Activated CD4-positive, CD25-positive, alpha-beta regulatory T cell treated with anti-CD3 and anti-CD28 coated beads, Interleukin-2, amount 50 U/mL, for 16 hours (primary cell): ENCODE measurements around the gene FYTTD1.

Source experiments
- DNase-seq: peaks from one replicate; pipeline ENCODE4 v3.0.0-alpha.2; 2020; ENCODE audit warnings: low read depth, low spot score

The FYTTD1 gene

GRCh38 chr3:197793247-197793646 is 43.6 kb downstream of the FYTTD1 start:
- DNase-seq = no peak

DNA sequence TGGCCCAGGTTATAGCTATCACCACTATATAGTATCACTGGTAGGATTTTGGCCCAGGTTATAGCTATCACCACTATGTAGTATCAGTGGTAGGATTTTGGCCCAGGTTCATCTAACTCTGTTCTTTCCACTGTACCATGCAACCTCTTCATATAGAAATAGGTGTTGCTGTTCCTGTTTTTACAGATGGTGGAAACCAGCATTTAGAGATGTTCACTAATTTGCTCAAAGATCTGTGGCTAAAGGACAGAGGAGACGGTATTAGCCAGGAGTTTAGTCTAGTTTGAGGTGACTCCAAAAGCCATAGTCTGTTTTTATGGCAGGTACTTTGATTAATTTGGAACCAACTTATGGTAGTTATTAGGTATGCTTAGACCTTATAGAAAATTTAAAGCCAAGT is 44.4 kb downstream of the FYTTD1 start:
- no peak for DNase-seq

DNA sequence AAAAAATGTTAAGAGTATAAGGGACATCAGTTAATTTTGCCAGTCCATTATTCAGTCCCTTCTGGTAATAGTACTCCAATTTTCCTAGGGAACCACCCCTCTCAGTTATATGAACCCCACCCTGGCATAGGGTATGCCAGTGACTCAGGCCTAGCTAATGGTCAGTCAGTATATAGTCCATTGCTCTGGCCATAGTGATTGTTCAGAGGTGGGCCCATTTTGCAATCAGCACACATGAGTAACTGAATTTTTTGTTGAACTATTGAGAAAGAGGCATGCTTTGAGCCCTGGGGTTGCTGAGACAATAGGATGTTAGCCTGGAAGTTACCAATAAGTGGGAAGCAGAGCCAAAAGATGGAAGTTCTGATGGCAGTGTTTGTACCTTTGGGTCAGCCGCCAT is 45.5 kb downstream of the FYTTD1 start:
- DNase-seq = no peak

- DNase-seq = no peak
These were observed 46.4 kb downstream of the FYTTD1 start for GRCh38 chr3:197796087-197796486.

DNA sequence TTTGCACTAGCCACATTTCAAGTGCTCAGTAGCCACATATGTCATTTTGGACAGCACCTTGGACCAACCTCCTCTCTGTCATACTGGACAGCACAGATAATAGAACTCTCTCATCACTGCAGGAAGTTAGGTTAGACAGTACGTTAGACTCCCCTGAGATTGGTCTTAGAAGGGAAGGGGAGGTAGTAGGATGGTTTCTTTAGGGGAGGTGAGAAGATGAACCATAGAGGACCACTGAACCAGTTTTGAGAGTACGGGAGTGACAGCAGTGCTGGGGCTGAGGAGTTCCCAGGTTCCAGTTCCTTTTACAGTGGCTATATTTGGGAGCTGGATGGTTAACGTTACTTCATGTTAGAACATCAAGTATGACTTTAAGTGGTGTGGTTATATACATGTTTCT is 49.2 kb downstream of the FYTTD1 start:
- no peak for DNase-seq

- no peak for DNase-seq
These were observed 50.7 kb downstream of the FYTTD1 start for GRCh38 chr3:197800379-197800778.

DNA sequence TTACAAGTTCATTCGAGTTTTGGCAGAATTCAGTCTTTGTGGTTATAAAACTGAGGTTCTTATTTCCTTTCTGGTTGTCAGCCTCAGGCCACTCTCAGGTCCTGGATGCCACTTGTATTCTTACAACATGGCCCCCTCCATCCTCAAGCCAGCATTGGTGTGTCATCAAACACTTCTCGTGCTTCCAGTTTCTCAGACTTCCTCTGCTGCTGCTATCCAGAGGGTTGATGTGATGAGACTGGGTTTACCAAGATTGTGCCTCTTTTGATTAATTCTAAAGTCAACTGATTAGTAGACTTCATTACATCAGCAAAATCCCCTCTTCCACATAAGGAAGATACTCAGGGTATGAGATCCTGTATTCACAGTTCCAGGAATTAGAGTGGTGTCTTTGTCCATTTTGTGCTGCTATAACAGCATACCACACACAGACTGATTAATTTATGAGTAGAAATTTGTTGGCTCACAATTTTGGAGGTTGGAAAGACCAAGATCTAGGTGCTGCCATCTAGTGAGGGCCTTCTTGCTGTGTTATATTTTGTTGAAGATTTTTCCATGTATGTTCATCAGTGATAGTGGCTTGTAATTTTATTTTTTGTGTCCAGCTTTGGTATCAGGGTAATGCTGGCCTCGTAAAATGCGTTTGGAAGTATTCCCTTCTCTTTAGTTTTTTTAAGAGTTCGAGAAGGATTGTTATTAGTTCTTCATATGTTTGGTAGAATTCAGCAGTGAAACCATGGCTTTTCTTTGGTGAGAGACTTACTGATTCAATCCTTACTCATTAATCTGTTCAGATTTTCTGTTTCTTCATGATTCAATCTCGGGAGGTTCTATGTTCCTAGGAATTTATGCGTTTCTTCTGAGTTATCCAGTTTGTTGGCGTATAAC is 52.5 kb downstream of the FYTTD1 start:
- no peak for DNase-seq

- DNase-seq = no peak
These were observed 53.2 kb downstream of the FYTTD1 start for GRCh38 chr3:197802779-197803459.

DNA sequence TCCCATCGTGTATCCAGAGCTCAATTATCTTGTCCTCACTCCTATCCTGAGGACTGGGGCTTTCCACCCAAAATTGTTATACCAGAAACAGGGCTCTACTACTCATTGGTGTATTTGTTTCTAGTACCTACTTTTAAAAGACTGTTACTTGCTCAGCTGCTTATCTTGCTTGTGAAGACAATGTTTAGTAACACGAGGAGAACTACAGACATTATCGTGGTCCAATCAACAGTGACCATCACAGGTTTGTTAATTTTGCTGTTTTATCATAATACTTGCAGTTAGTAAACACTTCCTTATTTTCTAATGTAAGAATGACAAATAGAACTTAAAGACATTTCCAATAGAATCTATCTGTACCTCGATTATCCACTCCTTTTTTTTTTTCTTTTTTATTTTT is 54.8 kb downstream of the FYTTD1 start:
- DNase-seq = no peak

- DNase-seq = no peak
These were observed 58.4 kb downstream of the FYTTD1 start for GRCh38 chr3:197807969-197808587.

DNA sequence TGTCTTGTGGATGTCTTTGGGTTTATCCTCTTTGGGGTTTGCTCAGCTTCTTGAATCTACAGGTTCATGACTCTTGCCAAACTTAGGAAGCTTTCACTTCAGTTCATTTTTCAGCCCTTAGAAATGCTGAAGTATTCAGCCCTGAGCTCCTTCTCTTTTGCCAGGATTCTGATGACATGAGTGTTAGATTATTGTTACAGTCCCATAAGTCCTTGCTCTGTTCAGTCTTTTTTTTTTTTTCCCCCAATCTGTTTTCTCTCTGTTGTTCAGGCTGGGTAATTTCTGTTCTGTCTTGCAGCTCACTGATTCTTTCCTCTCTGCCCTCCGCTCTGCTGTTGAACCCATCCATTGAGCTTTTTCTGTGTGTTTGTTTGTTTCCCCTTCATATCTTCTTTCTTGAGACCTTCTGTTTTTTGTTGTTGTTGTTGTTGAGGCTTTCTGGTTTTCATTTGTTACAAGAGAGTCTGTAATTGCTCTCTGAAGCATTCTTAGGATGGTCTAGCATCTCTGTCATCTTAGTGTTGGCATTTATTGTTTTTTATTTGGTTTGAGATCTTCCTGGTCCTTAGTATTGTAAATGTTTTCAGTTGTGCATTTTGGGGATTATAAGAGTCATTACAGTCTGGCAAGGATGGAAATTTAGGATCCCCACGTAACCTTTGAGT is 59.8 kb downstream of the FYTTD1 start:
- DNase-seq = no peak

- no peak for DNase-seq
These were observed 61.2 kb downstream of the FYTTD1 start for GRCh38 chr3:197810901-197811300.

DNA sequence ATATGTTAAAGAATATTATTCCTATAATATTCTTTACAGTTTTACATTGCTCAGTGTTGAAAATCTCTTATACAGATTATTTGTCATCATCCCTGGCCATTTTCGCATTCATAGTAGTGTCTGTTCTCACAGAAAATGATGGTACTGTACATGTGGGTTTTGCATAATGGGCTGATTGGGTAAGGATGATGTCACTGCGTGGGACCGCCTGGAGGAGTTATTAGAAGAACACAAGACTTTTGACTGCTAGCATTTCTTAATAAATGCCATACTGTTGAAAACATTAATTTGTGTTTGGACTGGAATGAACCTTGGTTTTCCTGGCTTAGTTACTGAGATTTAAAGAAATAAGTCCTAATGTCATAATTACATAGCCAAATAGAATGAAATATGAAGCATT is 61.7 kb downstream of the FYTTD1 start:
- DNase-seq = no peak

- no peak for DNase-seq
These were observed 64.7 kb downstream of the FYTTD1 start for GRCh38 chr3:197814372-197814771.

DNA sequence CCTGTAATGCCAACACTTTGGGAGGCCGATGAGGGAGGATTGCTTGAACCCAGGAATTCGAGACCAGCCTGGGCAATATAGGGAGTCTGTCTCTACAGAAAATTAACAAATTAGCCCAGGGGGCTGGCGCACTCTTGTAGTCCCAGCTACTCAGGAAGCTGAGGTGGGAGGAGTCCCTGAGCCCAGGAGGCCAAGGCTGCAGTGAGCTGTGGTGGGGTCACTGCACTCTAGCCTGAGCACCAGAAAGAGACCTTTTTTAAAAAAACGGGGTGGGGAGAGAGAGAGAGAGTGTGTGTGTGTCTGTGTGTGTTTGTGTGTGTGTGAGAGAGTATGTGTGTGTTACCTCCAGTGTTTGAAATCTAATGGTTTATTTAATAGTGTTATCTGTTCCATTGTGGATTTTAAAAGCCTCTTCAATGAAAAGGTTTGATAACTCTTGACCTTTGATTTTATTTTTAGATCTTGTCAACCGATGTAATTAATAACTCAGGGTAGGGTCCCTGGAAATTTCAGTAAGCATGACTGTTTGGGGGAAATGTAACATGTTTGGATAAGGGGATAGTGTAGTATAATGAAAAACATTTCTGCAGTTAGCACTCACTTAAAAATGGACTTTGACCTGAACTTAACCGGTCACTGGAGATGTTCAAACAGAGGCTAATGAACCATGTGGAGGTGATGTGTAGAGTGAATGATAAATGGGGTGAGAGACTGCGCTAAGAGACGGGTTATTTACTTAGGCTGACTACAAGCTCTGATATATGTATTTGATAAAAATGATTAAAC is 71.1 kb downstream of the FYTTD1 start:
- DNase-seq = no peak

DNA sequence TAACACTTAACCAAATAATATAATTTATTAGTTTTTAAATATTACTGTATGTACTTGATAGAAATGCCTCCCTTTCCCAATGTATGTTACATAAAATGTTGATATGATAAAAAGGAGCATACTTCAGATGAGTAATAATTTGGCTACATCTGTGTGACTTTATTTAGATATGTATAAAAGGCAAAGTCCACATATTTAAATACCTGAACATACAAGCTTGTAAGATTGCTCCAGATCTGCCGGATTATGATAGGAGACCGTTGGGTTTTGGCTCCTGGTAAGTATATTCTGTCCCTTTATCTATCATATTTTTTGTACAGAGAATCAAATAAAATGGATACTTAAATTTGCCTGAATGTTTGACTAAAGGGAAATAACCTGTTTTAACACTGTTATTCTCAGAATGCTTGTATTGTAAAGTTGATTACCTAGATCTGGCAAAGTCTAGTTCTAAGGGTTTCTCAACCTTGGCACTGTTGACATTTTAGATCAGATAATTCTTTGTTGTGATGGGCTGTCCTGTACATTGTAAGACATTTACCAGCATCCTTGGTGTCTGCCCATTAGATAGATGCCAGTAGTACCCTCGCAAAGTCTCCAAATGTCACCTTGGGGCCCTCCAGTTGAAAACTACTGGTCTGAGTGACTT is 79.8 kb downstream of the FYTTD1 start:
- DNase-seq = no peak

GRCh38 chr3:197830308-197830966 is 80.8 kb downstream of the FYTTD1 start:
- DNase-seq = no peak

GRCh38 chr3:197830967-197831313 is 81.3 kb downstream of the FYTTD1 start:
- DNase-seq = no peak

- DNase-seq = no peak
These were observed 84.4 kb downstream of the FYTTD1 start for GRCh38 chr3:197833930-197834715.

DNA sequence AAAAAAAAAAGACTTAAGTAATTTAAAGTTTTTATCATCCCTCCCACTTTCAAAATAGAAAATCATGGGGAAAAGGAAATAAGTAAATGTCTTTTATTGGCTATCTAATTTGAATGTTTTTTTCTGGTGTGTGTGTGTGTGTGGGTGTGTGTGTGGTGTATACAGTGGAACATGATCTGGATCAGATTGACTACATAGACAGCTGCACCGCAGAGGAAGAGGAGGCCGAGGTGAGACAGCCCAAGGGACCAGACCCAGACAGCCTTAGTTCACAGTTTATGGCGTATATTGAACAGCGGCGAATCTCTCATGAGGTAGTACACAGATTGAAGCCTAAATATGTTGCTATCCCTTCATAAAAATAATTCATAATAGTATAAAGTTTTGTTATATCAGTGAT is 85.8 kb downstream of the FYTTD1 start:
- no peak for DNase-seq
